D341Med (cell line): ENCODE data around the gene TCF3.

Experiments
- DNase-seq: peaks from one replicate; pipeline ENCODE4 v3.0.0; 2012; ENCODE audit warnings: low spot score

Gene TCF3

DNA sequence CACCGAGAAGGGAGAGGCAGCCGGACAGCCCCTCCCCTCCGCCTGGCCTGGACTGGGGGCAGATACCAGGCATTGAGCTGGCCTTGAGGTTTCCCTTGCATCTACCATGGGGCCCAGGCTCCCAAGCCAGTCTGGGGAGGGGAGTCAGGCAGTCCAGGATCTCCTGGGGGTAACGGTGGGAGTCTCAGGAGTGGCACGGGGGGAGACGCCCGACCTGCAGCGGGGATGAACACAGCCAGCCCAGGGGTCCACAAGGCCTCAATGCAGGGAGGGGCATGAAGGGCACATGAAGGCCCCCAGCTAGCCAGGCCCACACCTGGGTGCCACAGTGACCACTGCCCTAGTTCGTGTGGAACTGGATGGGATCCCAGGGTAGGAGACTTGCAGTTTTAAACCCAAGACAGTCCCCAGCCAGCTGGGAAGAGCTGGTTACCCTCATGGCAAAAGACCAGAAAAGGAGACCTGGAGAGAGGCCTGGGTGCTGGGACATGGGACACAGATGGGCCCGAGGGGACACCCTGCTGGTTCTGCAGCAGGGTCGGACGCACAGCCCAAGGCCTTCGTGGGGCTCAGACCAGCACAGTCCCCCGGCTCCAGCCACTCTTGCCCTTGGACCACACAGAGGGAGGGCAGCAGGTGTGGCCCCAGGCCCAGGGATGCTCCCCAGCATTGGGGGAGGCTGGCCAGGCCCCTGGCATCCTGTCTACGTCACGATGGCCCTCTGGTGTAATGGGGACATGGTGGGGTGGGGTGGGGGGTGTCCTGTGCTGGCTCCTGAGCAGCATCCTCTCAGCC, 42.5 kb downstream of the TCF3 start:
- DNase-seq: no peak

DNA sequence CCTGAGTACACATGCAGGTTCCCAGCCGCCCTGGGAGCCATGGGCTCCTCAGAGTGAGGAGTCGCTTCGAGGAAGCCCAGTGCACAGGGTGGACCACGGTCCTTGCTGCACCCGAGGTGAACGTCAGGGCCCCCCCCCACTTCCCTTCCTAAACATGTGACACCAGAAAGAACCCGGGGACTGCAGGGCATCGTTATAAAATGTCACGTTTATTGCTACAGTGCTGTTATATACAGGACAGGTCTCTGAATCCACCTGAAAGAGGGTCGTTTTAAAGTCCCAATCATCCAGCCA, 43.4 kb downstream of the TCF3 start:
- DNase-seq: no peak

DNA sequence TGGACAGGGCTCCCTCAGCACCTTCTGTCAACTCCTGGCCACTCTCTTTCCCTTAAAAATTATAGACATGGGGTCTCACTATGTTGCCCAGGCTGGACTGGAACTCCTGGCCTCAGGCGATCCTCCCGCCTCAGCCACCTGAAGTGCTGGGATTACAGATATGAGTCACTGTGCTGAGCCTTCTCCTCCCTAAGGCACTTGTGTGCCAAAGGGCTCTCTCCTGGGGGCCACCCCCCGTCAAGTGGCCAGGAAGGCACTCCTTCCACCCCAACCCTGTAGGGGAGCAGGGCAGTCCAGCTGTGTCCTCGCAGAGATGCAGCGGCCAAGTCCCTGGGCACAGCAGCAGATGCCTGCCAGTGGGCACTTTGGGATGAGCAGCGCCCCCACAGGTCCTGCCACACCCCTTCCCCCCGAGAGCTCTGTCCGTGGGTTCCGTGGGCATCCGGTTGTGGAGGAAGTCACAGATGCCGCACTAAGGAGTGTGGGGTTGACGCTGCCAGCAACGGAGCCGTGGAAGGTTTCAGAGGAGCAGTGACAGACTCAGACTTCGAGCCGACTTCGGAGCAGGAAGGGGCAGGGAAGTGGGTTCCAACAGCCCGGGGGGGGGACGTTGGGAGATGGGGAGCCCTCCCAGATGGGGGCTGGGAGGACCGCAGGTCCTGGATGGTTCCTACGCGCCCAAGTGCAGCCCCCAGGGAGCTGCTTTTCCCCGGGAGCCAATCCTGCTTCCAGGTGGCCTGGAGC, 43.9 kb downstream of the TCF3 start:
- DNase-seq: no peak

DNA sequence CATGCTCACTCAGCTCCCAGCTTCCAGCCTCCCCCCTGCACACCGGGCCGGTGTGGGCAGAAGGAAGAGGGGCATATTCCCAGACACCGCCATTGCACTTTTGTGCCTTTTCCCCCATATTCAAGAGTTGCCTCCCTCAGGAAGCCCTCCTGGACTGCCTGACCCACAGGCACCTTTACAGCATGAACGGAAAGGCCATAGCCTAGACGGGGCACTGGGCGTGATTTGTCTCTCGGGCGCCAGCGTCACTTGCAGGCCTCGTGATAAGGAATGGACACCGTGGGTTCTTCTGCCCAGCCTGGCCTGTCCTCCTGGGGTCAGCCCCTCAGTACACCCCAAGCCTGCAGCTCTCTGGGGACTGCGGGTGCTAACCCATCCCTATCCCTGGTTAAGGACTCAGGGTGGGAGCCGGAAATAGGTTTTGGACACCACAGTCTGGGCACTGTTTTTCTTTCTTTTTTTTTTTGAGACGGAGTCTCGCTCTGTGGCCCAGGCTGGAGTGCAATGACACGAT, 46.2 kb downstream of the TCF3 start:
- DNase-seq: no peak

DNA sequence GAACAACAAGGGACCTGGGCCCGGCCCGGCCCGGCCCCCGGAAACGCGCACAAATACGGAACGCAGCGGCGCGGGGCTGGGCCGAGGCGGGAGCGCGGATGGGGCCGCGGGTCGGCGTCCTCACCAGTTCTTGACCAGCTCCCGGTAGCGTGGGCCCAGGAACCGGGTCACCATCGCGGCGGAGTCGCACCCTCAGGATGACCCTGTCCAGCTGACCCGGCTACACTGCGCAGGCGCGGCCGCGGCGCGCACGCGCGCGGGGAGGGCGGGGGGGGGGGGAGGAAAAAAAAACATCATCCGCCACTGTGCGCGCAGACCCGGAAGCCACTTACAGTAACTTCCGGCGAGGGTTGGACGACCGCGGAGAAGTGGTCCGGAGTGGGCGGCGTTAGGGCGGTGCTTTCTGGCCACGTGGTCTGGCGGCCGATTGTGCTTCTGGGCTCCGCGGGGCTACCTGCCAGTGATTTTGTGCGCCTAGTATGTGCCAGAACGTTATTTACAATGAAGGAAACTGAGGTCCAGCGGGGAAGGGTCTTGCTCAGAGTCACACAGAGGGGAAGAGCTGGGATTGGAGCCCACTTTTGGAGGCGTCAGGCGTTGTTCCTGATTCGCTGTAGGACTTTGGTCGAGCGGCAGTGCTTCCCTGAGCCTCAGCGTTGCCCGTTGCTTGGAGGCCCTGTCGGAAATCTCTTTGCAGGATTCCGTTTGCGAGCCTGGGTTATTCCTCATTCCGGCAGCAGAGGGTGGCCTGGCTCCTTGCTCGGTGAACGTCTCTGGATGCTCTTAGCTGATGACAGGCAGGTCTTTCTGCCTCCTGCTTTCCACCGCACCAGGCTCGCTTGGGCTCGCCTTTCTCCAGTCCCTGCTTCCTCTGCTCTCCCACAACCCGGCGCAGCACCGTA, 46.9 kb downstream of the TCF3 start, which contains the start of gene UQCR11:
Gene UQCR11 (minus strand): TSS at position 227 of the 902 bp plus-strand sequence. CDS start 53 bp downstream, at position 174.
- DNase-seq: peak; percentile 98

DNA sequence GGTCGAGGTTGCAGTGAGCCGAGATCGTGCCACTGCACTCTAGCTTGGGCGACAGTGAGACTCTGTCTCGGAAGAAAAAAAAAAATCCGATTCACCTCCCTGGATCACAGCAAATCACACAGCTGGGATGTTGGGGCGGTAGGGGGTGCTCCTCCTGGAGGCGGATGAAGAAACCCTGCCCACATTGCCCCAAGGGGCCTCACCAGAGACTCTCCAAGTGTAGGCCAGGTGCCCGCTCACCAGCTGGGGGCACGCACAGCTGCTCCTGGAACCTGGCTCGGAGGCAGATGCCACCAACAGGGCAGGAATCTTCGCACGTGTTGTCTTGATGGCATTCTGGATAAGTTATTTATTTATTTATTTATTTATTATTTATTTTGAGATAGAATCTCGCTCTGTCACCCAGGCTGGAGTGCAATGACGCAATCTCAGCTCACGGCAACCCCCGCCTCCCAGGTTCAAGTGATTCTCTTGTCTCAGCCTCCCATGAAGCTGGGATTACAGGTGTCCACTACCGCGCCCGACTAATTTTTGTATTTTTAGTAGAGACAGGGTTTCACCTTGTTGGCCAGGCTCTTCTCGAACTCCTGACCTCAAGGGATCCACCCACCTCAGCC, 50.2 kb downstream of the TCF3 start:
- peak; percentile 30 for DNase-seq

DNA sequence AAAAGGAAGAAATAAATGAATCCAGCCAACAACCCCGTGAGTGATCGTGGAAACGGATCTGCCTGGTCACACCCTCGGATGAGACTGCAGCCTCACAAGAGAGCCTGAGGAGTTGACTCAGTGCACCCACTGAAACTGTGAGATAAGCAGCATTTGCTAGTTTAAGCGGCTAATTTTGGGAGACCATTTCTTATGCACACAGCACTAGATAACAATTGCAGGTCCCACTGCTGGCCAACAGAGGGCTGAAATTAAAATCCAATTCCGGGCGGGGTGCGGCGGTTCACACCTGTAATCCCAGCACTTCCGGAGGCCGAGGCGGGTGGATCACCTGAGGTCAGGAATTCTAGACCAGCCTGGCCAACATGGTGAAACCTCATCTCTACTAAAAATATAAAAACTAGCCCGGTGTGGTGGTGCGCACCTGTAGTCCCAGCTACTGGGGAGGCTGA, 50.8 kb downstream of the TCF3 start:
- no peak for DNase-seq

DNA sequence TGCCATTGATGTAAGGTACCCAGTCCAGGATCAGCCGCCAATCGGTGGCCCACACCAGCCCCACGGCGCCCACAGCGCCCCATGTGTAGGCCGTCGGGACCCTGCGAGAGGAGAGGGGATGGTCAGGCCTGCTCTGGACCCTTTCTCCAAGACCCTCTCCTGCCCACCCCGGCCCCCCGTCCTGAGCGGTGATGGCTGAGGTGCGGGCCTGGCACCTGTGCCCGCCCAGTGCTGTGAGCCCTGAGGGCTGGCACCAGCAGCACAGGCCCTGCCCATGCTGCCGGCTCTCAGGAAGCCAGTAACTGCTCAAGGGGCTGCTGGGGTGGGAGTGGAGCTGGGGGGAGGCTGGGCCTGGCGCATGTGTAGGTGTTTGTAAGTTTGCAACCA, 53.0 kb downstream of the TCF3 start:
- no peak for DNase-seq

DNA sequence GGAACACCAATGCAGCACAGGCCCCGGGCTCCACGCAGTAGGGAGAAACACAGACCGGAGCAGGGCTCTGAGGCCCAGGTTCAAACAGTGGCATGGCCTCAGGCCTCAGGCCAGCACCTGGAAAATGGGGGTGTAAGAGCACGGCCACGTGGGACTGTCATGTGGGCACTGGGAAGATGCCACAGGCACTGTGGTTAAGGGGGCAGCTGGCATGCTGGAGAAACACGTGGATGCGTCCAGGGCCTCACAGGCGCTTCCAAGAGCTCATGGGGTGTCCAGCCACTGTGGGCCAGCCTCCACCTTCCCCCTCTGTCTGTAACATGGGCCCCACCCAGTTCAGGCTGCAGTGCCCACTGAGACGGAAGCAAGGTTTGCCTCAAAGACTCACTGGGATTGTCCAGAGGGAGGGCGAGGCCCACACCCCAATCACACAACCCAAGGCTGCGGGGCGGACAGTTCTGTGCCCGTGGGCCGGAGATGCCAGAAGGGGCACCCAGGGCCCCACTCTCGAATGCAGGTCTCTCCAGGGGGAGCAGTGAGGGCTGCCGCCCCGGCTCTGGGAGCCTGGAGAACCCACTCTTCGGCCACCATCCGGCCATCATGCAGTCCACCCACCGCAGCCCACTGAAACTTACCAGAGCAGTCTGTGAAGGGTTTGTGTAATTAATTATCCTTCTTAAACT, 53.5 kb downstream of the TCF3 start:
- no peak for DNase-seq

DNA sequence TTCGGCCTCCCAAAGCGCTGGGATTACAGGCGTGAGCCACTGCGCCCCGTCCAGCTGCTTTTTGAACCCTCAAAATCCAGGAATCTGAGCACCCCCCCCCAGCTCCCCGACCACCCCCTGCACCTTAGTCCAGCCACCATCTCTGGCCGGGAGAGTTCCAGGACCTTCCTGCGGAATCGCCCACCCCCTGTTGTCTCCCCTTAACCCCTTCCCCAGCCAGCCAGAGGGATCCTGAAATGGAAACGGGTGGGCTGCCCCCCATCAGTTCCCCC, 59.0 kb downstream of the TCF3 start:
- no peak for DNase-seq

DNA sequence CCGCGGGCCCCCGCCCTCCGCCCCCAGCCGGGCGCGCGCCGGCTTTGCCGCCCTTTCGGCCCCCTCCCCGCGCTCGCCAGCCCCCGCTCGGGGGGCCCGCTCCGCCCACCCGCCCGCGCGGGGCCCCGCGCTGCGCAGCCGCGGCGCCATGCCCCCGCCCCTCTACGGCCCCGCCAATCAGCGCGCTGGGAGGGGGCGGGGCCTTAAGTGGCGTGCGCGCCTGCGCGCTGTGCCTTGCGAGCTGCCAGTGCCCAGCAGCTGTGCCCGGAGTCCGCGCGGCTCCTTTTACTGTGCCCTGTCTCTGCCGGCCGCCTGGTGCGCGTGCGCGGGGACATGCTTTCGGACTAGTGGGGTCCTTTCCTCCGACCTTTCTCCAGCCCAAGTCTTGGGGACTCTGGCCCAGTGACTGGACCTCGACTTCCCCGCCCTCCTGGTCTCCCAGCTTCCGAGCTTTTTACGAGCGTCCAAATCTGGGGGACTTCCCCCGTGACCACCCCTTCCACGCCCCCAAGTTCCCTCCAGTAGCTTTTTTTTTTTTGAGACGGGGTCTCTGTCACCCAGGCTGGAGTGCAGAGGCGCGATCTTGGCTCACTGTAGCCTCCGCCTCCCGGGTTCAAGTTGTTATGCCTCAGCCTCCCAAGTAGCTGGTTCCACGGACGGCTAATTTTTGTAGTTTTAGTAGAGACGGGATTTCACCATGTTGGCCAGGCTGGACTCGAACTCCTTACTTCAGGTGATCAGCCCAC, 59.5 kb downstream of the TCF3 start, which contains the start of gene MBD3:
Gene MBD3 (minus strand): TSS at position 111 of the 746 bp plus-strand sequence. CDS start 234 bp downstream, outside the sequence.
- DNase-seq: peak; percentile 100

DNA sequence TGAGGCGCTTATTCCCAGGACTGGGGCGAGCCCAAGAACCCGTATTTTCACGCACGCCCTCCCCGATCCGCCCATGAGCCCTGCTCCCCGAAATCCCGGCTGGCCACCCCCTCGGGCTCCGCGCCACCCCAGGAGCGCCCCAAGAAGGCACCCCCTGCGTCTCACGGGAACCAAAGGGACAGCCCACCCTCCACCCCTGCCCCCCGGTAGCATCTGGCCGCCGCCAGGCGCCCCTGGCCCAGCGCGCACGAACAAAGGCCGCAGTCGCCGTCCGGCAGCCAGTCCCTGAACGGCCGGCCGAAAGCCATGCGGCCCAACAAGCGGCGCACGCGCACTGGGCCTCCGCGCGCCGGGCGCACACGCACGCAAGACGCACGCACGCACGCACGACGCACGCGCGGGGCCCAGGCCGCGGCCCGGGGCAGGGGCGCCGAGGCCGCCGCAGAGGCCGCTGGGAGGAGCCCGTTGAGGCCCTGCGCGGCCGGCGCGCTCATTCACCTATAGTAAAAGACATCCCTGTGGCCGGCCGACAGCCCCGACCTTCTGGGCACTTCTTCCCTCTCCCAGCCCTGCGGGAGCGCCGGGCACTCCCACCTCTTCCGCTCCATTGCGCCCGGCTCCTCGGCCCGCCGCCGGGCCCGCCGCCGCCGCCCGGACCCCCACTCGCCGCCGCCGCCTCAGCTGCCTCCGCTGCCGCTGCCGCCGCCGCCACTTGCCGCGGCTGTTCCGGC, 60.2 kb downstream of the TCF3 start:
- DNase-seq: peak; percentile 97

DNA sequence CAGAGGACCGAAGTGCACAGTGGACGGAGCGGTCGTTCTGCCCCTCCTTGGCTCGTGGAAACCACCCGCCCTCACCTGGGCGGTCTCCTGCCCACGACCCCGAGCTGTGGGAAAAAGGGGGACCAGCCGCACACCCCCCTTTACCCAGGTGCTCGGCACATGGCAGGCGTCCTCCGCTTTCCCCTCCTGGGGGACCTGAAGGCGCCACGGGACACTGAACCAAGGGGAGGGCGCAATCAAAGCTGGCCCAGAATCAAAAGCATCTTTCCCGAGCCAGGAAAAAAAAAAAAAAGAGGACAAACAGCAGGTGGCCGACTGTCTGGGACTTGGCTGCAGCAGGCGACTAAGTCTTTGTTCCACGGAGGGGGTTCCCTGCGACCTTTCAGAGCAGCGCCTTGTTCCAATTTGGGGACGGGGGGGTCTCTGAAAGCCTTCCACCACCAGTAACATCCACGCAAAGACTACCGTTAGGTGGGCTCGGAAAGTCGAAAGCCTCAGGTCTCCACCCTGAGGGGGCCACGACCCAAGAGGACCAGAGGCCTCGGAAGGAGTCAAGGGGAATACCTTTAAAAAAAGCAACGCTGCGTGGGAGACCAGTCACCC, 60.9 kb downstream of the TCF3 start:
- peak; percentile 67 for DNase-seq

DNA sequence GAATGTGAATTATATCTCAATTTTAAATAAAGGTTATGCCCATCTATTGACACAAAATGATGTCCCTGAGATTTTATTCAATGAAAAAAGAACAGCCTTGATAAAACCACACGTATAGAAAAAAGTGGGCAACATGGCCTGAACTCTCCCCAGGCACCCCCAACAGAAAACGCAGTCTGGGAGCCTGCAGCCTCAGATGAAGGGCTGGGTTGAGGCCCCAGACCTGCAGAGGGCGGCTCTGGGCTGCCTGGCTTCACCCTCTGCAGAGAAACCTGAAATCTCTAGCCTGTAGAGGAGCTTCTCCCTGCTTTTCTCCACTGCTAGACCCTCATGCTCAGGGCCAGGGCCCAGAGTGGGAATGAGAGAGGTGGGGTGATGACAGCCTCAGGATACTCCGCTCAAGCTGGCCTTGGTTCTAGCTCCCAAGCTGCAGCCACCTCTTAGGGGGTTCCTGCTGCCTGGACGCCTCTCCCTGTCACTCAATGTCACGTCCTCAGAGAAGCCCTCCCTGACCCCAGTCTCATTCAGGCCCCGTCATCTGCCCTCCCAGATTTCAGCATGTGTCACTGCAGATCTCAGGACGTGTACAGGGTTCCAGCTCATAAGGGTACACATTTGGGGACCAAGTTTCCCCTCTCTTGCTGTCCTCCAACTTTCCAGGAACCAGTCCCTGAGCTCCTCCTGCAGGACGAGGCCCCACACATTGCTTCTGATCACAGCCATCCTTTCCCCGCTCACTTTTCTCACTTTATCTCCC, 61.6 kb downstream of the TCF3 start:
- peak; percentile 71 for DNase-seq

DNA sequence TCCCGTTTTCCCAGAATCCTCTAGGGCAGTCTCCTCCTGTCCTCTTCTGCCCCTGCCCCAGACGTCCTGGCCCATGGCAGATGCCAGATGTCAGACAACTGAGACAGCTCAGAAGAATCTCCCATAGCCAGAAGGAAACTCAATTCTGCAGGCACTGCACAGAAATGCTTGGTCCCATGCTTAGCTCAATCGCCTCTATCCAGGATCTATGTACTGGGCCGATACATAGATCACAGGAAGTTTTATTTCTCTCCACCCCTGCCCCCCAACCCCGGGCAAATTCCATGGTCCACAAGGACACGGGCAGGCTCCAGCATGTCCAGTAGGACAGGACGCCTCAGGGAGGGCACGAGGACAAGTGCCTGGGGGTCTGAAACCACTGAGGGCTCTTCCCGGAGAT, 64.5 kb downstream of the TCF3 start:
- peak; percentile 45 for DNase-seq

DNA sequence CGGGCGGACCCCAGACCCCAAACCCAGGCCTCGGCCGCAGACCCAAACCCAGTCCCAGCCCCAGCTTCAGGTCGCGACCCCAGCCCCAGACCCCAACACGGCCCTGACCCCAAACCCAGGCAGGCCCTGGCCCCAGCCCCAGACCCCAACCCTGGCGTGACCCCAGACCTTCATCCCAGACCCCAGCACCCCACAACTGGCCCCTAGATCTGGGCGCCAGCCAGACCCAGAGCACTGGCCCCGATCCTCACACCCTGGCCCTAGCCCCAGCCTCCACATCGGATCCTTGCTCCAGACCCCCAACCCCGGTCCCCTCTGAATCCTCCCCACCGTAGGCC, 67.2 kb downstream of the TCF3 start:
- DNase-seq: peak; percentile 27

DNA sequence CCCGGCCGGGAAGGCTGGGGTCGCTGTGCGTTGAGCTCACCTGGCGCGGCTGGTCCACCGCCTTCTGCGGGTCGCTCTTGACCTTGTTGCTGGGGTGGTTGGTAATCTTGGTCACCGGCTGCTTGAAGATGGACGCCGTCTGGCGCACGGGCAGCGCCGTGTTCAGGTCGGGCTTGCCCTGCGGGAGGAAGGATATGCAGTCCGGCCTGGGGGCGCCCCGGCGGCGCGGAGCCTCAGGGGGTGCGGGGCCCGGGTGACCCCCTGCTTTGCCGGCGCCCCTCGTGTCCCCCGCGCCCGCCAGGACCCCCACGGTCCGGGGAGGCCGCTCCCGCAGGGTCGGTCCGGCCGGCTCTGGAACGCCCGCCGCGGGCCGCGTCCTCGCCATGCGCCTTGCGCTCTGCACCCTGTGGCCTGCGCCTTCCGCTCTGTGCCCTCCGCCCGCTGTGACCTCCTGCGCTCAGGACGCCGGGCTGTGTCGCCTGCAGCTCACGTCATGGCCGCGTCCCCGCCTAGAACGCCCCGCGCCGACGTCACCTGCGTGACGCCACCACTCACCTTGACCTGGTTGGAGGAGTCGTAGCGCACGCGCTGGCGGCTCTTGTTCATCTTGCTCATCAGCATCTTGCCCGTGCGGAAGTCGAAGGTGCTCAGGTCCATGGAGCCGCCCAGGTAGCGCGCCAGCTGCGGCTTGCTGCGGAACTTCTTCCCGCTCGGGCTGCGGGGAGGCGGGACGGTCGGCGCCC, 67.7 kb downstream of the TCF3 start:
- DNase-seq: peak; percentile 36

DNA sequence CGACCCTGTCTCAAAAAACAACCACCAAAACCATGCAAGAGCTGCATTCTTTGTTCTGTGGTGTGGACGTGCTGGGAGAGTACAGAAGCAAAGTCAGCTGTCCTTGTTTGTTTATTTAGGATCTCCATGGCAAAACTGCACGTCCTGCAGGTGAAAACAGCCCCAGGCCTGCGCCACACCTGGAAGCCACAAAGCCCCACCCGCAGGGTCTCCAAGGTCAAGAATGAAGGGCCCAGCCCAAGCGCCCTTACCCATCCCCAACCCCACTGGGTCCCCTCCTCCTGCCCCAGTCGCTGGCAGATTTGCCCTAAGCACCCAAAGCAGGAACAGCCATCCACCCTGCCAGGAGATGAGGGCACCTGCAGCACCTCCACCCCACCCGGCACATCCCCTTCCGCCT, 70.2 kb downstream of the TCF3 start:
- DNase-seq: peak; percentile 22
